Spinal cord (tissue), 10 donors: ENCODE data around the gene DUSP8. TPM values are rescaled to one million over a fixed set of nuclear protein-coding genes. Genes with fewer than 3 reads are reported as not detected.

Experiments
- DNase-seq, 6 donors: peaks; one replicate each; pipeline versions ENCODE4 v3.0.0 to v3.0.0-alpha.2; 2013 to 2015; ENCODE audit warnings: low spot score in 6 of 6, low read depth in 4 of 6
- H3K27ac ChIP-seq: one replicate; pipeline ENCODE4 v1.5.1; 2013; ENCODE audit warnings: low read depth, low read length, control low read depth
- H3K27me3 ChIP-seq: one replicate; pipeline ENCODE4 v1.6.1; 2013; ENCODE audit warnings: low read length; ENCODE audit not compliant: control insufficient read depth, insufficient read depth
- H3K36me3 ChIP-seq: one replicate; pipeline ENCODE4 v1.6.1; 2013; ENCODE audit warnings: low read length; ENCODE audit not compliant: control insufficient read depth, insufficient read depth
- H3K4me1 ChIP-seq: one replicate; pipeline ENCODE4 v1.6.1; 2013; ENCODE audit warnings: low read length; ENCODE audit not compliant: control insufficient read depth, insufficient read depth
- H3K4me3 ChIP-seq: one replicate; pipeline ENCODE4 v1.5.1; 2013; ENCODE audit warnings: low read depth, low read length, control low read depth
- H3K9me3 ChIP-seq: one replicate; pipeline ENCODE4 v1.6.1; 2013; ENCODE audit warnings: low read length; ENCODE audit not compliant: control insufficient read depth, insufficient read depth
- WGBS: methylation state at CpG from one replicate; pipeline ENCODE4 v1.1.5; 2013; ENCODE audit warnings: missing lambda C conversion rate; ENCODE audit not compliant: insufficient coverage; 5-methylcytosine and 5-hydroxymethylcytosine counted together
- polyA plus RNA-seq, 2 donors: library from polyadenylated mRNA; unstranded; fragments of 120-200 nt; gene quantifications; one replicate each; pipeline ENCODE4 v1.2.1, GENCODE V29; 2013; ENCODE audit not compliant: insufficient read length in 2 of 2
- total RNA-seq, 2 donors: library from RNA; depleted of rRNA in 1 of 2; stranded (reverse); fragments of 120-200 nt in 1 of 2; fragments of >200 nt in 1 of 2; gene quantifications; one replicate each; pipeline versions ENCODE4 v1.2.3 to v1.2.4, GENCODE V29; 2013 to 2014
- donor health status: healthy.

Gene DUSP8
- total and polyA plus RNA-seq, 4 donors = 2.9 to 86.2 (median 38.2) TPM

DNA sequence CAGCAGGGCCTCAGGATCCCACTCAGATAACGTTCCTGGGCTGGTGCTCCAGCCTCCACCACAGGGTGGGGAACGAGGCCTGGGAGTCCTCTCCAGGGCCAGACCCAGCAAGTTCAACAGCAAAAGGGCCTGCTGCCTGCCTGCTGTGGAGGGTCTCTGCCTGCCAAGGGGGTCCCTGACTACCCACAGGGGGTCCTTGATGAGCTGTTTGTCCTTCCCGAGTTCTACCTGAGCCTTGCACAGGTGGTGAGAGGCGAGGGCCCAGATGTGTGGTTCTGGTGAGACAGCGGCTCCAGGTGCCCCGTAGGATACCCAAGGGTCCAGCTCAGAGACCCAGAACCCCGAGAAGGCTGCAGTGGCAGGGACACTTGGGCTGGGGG, 4.4 kb downstream of the DUSP8 start:
- 51% methylated on average over 7 of the region's 7 CpGs for WGBS
- peaks cover 73% of the 10 kb centered on the region for H3K36me3 ChIP-seq
- no peaks in the 10 kb centered on the region for H3K9me3 ChIP-seq
- H3K4me3 ChIP-seq = no peak overlapping the region
- H3K27ac ChIP-seq = no peak overlapping the region
- H3K27me3 ChIP-seq = no peaks in the 10 kb centered on the region
- DNase-seq = no peak
- peaks cover 88% of the 10 kb centered on the region for H3K4me1 ChIP-seq

DNA sequence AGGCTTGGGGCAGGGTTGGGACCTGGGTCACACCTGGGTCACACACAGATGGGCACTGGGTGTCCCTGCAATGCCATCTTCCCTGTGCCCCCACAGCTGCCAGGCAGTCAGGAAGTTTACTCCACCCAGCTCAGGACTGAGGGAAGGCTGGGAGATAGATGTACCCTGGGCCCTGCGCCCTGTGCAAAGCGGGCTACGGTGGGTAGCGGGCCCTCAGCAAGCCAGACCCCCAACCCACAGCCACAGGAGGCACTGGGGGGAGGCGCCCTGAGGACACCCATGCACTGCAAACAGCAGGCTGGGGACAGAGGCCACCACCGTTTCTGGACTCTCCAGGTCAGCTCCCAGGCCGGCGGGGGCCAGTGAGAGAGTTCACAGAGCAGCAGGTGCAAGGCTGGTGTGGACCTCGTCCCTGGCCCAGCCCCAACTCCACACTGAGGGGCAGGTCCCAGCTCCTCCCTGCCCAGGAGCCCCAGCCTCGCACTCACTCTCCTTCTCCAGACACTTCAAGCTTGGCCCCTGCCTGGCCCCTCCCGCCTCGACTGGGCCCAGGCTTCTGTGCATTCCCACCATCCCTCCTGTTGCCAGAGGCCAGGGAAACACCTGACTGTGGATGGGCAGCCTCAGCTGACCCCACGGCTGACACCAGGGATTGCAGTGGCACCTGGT, 4.9 kb downstream of the DUSP8 start:
- Histone ChIP-seq H3K27me3 (no peaks in the 10 kb centered on the region), H3K4me1 (peaks cover 88% of the 10 kb centered on the region), H3K4me3 (no peak overlapping the region), H3K27ac (no peak overlapping the region), H3K36me3 (peaks cover 77% of the 10 kb centered on the region), H3K9me3 (no peaks in the 10 kb centered on the region)
- 66% methylated on average over 12 of the region's 13 CpGs for WGBS
- no peak for DNase-seq

DNA sequence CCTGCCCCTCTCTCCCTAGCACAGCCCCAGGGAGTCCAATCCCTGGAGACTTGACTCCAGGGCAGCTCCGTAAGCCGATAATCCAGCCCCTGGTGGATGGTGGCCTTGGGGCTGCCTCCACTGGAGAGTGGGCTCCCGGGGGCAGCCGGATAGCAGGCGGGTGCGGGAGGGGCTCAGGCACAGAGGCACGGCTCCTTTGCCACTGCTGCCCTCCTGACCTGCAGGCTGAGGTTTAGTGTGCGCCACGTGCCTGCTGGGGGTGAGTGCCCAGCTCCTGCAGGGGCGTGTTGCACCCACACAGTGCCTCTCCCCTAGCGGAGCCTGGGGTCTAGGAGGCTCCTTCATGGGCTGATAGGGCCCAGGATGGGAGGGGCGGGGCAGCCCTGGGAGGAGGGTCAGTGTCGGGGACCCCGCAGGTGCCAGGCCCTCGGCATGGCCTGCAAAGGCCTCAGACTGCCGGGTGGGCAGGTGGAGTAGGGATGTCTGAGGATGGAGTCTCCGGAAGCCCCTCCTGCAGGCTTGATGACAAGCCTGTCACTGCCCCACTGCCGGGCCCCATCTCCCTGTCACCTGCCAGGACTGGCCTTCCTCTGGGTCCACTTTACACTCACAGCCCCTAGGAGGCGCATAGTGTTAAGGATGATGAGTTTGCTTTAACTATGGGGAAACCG, 5.6 kb downstream of the DUSP8 start:
- H3K4me3 ChIP-seq = no peak overlapping the region
- no peak overlapping the region for H3K27ac ChIP-seq
- H3K4me1 ChIP-seq = peaks cover 88% of the 10 kb centered on the region

DNA sequence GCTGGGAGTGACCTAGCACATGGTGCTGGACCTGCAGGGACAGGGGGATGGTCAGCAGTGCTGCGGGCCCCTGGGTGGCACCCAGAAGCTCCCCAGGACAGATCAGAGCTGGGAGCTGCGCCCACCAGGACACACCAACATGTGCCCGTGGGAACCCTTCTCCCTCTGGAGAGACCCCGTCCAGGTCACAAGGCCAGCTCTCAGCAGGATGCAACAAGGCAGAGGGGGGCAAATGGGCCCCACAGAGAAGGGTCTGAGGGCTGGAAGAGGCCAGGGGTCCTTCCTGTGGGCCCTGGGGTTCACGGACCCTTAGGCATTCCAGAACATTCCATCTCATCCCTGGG, 6.2 kb downstream of the DUSP8 start:
- 85% methylated on average over 5 of the region's 5 CpGs for WGBS
- peaks cover 90% of the 10 kb centered on the region for H3K36me3 ChIP-seq

More for the DNA sequence above, 5.6 kb downstream of the DUSP8 start:
- Histone ChIP-seq H3K27me3 (no peaks in the 10 kb centered on the region), H3K9me3 (no peaks in the 10 kb centered on the region), H3K36me3 (peaks cover 84% of the 10 kb centered on the region)
- 76% methylated on average over 15 of the region's 20 CpGs for WGBS
- no peak for DNase-seq

DNA sequence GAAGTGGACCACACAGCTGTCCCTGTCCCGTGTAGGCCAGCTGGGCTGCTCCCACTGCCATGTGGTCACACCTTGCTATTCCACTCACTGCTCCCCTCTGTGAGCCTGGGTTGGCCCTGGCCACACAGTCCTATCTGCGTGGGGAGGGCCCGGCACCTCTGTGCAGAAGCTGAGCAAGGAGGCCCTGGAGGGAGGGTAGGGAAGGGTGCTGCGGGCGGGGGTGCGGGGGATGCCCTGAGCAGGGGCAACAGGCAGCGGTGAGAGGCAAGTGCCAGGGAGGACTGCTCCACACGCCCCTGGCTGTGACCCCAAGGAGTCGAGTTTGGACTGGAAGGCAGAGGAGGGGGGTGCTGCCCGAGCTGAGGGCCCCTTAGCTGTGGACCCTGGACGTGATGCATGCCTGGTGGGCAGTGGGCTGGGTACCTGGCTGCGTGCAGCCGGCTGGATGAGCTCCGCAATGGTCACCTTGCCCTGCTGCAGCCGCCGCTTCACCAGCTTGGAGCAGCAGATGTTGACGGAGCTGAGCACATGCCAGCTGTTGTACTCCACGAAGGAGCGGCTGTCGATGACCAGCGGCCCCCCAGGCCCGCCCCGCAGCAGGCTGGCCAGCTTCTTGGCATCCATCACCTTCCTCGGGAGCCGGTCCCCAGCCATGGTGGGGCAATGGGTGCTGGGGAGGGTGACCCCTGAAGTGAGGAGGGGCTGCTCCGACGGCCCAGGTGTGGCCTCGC, 6.7 kb downstream of the DUSP8 start:
- H3K36me3 ChIP-seq = peaks cover 94% of the 10 kb centered on the region

More for the DNA sequence above, 6.2 kb downstream of the DUSP8 start:
- Histone ChIP-seq H3K27me3 (no peaks in the 10 kb centered on the region), H3K4me3 (no peak overlapping the region), H3K27ac (no peak overlapping the region), H3K4me1 (peaks cover 87% of the 10 kb centered on the region), H3K9me3 (no peaks in the 10 kb centered on the region)
- no peak for DNase-seq

DNA sequence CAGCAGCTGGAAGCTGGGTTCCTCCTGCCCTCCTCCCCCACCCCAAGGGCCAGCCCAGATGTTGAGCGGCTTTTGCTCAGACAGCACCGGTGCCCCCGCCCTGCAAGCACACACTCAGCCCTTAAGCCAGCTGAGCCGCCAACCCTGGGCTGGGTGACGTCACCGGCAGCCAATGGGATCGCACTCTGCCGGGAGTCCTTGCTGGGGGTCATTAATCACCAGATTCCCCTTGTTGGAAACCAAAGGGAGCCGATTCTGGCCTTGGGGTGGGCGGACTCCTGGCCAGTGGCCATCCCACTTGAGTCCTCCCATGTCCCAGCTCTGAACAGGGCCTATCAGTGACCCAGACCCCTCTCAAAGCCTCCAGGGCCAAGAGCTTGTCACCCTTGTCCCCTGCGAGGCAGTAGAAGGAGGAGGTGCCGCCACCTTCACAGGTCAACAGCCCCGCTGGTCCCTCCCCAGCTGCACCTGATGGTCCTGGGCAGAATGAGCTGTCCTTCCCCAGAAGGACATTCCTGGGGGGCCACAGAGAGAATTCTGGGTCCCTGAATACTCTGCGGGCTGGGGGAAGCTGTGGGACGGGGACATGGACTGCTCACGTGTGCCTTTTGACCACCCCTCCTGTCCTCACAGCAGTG, 7.4 kb downstream of the DUSP8 start:
- 14% methylated on average over 16 of the region's 16 CpGs for WGBS
- no peak overlapping the region for H3K27ac ChIP-seq

More for the DNA sequence above, 6.7 kb downstream of the DUSP8 start:
- no peaks in the 10 kb centered on the region for H3K27me3 ChIP-seq
- WGBS = 71% methylated on average over 28 of the region's 28 CpGs
- no peak overlapping the region for H3K27ac ChIP-seq
- no peak for DNase-seq
- H3K9me3 ChIP-seq = no peaks in the 10 kb centered on the region
- no peak overlapping the region for H3K4me3 ChIP-seq
- peaks cover 87% of the 10 kb centered on the region for H3K4me1 ChIP-seq

DNA sequence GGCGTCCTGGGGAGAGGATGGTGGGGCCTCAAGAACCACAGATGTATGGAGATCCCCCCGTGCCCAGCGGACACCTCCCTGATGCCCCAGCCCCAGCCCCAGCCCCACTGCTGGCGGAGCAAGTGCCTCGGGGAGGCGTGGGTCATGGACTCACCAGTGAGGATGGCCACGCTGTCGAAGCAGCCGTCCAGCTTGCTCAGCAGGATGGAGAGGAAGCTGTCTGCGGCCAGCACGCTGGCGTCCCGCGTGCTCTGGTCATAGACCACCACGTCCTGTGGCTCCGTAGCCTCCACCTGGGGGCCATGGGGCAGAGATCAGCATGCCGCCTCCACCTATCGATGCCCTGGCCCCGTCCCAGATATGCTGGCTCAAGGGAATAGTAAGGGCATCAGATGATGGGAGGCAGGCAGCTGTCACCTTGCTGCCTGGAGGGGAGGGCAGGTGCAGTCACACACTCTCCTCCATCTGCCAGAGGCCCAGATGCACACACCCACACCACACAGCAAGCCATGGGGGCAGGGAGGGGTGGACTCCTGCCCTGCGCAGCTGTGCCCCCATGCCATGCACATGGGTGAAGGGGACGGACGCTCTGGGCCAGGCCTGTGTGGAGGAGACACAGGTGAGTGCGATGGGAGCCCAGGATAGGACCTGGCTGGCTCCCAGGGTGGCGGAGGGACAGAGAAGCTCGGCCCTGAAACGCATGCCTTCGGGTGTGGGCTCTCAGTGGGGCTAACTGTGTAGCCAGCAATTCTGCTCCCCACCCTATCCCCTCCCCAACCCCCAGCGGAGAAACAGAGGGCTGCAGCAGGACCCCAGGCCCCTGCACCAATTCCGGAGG, 8.2 kb downstream of the DUSP8 start:
- no peak for DNase-seq
- Histone ChIP-seq H3K27me3 (no peaks in the 10 kb centered on the region), H3K27ac (no peak overlapping the region), H3K36me3 (peaks cover 96% of the 10 kb centered on the region), H3K9me3 (no peaks in the 10 kb centered on the region), H3K4me3 (no peak overlapping the region), H3K4me1 (peaks cover 87% of the 10 kb centered on the region)
- 73% methylated on average over 25 of the region's 29 CpGs for WGBS

More for the DNA sequence above, 7.4 kb downstream of the DUSP8 start:
- H3K9me3 ChIP-seq = no peaks in the 10 kb centered on the region
- H3K36me3 ChIP-seq = peaks cover 94% of the 10 kb centered on the region
- no peak overlapping the region for H3K4me3 ChIP-seq
- no peaks in the 10 kb centered on the region for H3K27me3 ChIP-seq
- peaks cover 87% of the 10 kb centered on the region for H3K4me1 ChIP-seq
- peak in 2 of 6 donors; percentile 75 to 95 for DNase-seq

DNA sequence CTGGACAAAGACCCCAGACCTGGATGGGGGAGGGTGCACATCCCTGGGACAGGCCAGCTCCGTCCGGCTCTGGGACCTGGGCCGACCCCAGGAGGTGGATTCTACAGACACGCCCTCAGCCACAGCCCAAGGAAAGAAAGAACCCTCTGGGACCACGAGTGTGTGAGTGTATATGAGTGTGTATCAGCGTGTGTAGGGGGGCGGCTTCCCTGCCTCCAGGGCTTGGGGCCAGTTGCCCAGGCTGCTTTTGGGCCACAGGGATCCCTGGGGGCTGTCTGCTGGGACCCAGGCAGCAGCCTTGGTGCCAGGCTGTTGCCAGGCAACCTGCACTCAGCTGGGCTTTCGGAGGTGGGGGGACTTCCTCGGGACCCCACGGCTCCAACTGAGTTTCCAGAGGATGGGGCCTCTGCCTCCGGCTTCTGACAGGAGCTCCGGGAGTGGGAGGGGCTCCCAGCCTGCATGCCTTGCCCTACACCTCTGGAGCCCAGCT, 8.9 kb downstream of the DUSP8 start:
- no peak overlapping the region for H3K4me3 ChIP-seq
- H3K27me3 ChIP-seq = no peaks in the 10 kb centered on the region
- no peak for DNase-seq
- peaks cover 87% of the 10 kb centered on the region for H3K4me1 ChIP-seq
- H3K9me3 ChIP-seq = no peaks in the 10 kb centered on the region
- WGBS = 43% methylated on average over 8 of the region's 12 CpGs
- peaks cover 99% of the 10 kb centered on the region for H3K36me3 ChIP-seq
- H3K27ac ChIP-seq = no peak overlapping the region
